ENCODE results near the gene BMAL1. TPM values are rescaled to one million over a fixed set of nuclear protein-coding genes. Genes with fewer than 3 reads are reported as not detected.
A peak's percentile ranks its signal among the peaks of the same experiment; 100 is the strongest.

BMAL1 gene
- total and polyA plus RNA-seq, 5 donors from 2014 or later = 16.3 to 104 (median 19.7) TPM

DNA sequence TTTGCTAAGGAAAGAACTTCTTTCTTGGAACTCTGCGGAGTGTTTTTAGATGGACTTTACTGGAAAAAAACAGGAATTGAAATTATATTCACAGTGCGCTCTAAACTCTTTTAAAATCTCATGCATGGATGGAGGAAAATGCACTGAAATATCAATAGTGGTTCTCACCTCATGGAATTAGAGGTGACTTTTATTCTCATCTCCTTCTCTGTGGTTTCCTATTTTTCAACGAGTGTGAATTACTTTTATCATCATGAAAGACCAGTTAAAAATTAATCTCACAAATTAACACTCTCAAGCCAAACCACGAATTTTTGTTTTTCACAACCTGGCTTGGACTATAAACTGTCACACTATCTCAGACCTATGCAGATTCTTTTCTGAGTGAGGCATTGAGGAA lies 16.6 kb downstream of the BMAL1 start:
- H3K36me3 ChIP-seq (ENCODE audit: control insufficient read depth, insufficient read depth, low read length) = no peaks in the 10 kb centered on the region
- H3K4me3 Mint-ChIP-seq = peak overlapping the region in 1 of 4 donors; percentile 8

DNA sequence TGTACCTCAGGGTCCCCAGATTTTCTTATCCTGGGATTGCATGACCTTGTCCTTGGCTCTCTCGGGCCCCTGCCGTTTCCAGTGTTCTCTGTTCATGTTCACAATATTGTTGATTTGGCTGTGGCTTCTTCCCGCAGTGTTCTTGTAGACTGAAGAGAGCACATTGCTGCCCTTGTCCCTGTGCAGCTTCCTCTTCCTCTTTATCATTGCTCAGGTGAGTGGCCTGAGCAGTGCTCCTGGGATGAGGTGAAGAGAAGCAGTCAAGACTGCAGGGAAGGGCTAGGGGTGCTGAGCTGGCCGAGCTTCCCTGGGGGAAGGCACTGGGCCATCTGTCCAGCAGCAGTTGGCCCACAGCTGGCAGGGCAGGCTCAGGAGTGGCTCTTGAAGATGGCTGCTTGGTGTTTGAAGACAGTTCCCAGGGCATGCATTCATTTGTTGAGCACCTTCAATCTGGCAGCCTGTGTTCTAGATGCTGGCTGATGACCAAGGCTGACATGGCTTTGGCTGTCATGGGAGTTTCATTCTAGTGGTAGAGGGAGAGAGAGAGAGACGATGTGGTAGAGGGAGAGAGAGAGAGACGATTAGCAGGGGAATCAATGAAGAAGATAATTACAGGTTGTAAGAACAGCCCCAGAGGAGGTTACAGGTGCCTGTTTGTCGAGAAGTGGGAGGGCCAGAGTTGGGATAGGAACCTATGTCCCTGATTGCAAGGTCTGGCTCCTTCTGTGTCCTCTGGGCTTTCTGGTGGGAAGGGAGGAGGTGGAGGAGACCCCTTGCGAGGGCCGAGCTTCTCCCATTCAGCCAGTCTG lies 17.4 kb downstream of the BMAL1 start:
- ATAC-seq (ENCODE audit: low read depth in 2 of 2) (no peak), DNase-seq (no peak)
- Histone ChIP-seq H3K9me3 (ENCODE audit: control insufficient read depth in 2 of 2, low read length in 2 of 2) (no peaks in the 10 kb centered on the region), H3K27ac (ENCODE audit: insufficient read depth, low read length, poor library complexity, severe bottlenecking) (no peak overlapping the region), H3K4me3 (ENCODE audit: low read depth, low read length) (no peak overlapping the region), H3K36me3 (ENCODE audit: control insufficient read depth, insufficient read depth, low read length) (no peaks in the 10 kb centered on the region), H3K27me3 (ENCODE audit: control insufficient read depth, insufficient read depth, low read length) (no peaks in the 10 kb centered on the region), H3K4me1 (ENCODE audit: control insufficient read depth, insufficient read depth, low read length, poor library complexity, severe bottlenecking) (peaks cover 53% of the 10 kb centered on the region)
- Mint-ChIP-seq H3K27me3 (no peaks in the 10 kb centered on the region), H3K36me3 (peaks cover 9% of the 10 kb centered on the region), H3K4me1 (peaks cover 50 to 88% (median 78%) of the 10 kb centered on the region in 4 donors), H3K27ac (peak overlapping the region in 2 of 3 donors; percentile 83 to 86), H3K9me3 (peaks cover 0 to 2% (median 0%) of the 10 kb centered on the region in 7 donors), H3K4me3 (peak overlapping the region in 3 of 4 donors; percentile 5 to 81 (median 70))

More for the DNA sequence above, 16.6 kb downstream of the BMAL1 start:
- Mint-ChIP-seq H3K9me3 (peaks cover 0 to 2% (median 0%) of the 10 kb centered on the region in 7 donors), H3K4me1 (peaks cover 49 to 92% (median 81%) of the 10 kb centered on the region in 4 donors), H3K27me3 (no peaks in the 10 kb centered on the region), H3K36me3 (peaks cover 9% of the 10 kb centered on the region), H3K27ac (peak overlapping the region in 1 of 3 donors; percentile 21)
- H3K27ac ChIP-seq (ENCODE audit: insufficient read depth, low read length, poor library complexity, severe bottlenecking) = no peak overlapping the region
- H3K9me3 ChIP-seq (ENCODE audit: control insufficient read depth in 2 of 2, low read length in 2 of 2) = no peaks in the 10 kb centered on the region
- DNase-seq = no peak
- H3K4me1 ChIP-seq (ENCODE audit: control insufficient read depth, insufficient read depth, low read length, poor library complexity, severe bottlenecking) = peaks cover 53% of the 10 kb centered on the region
- no peak for ATAC-seq (ENCODE audit: low read depth in 2 of 2)
- no peak overlapping the region for H3K4me3 ChIP-seq (ENCODE audit: low read depth, low read length)
- H3K27me3 ChIP-seq (ENCODE audit: control insufficient read depth, insufficient read depth, low read length) = no peaks in the 10 kb centered on the region

DNA sequence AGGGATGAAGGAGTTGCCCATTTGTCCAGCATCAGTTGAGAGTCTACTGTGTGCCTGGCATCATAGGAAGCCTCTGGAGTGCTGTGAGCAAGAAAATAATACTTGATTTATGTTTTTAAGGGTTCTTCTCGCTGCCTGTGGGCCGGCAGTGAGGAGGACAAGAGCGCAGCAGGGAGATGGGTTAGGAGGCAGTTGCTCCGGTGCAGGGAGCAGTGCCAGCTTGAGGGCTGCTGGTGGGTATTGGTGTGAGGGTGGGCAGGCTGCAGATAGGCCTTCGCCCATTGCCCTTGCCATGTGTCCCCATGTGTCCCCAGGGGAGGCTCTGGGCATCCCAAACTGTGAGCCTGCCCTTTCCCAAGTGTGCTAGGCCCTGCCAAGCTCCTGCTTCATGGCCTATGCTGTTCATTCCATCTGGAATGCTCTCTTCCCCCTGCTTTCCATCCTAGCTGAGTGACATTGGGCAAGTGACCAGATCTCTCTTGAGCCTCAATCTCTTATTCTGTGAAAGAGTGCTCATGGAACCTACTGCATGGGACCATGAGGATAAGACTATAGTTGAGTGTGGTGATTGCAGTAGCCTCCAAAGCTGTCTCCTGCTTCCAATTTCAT lies 19.8 kb downstream of the BMAL1 start:
- no peak overlapping the region for H3K27ac ChIP-seq (ENCODE audit: insufficient read depth, low read length, poor library complexity, severe bottlenecking)
- H3K4me1 Mint-ChIP-seq = peaks cover 42 to 86% (median 78%) of the 10 kb centered on the region in 4 donors
- H3K27me3 ChIP-seq (ENCODE audit: control insufficient read depth, insufficient read depth, low read length) = no peaks in the 10 kb centered on the region
- peak overlapping the region in 2 of 3 donors; percentile 28 to 65 for H3K27ac Mint-ChIP-seq
- H3K27me3 Mint-ChIP-seq = no peaks in the 10 kb centered on the region
- ATAC-seq (ENCODE audit: low read depth in 2 of 2) (no peak), DNase-seq (no peak)
- H3K9me3 Mint-ChIP-seq = no peaks in the 10 kb centered on the region
- no peak overlapping the region for H3K4me3 ChIP-seq (ENCODE audit: low read depth, low read length)
- H3K36me3 ChIP-seq (ENCODE audit: control insufficient read depth, insufficient read depth, low read length) = no peaks in the 10 kb centered on the region
- H3K4me3 Mint-ChIP-seq = peak overlapping the region in 3 of 4 donors; percentile 7 to 60 (median 41)
- peaks cover 61% of the 10 kb centered on the region for H3K4me1 ChIP-seq (ENCODE audit: control insufficient read depth, insufficient read depth, low read length, poor library complexity, severe bottlenecking)
- H3K9me3 ChIP-seq (ENCODE audit: control insufficient read depth in 2 of 2, low read length in 2 of 2) = no peaks in the 10 kb centered on the region
- peaks cover 12% of the 10 kb centered on the region for H3K36me3 Mint-ChIP-seq

- DNase-seq (peak in 1 of 3 donors; percentile 44), ATAC-seq (ENCODE audit: low read depth in 2 of 2) (peak; percentile 46 to 64)
- Mint-ChIP-seq H3K27ac (peak overlapping the region; percentile 5 to 84 (median 65)), H3K36me3 (peaks cover 12% of the 10 kb centered on the region), H3K4me1 (peaks cover 37 to 86% (median 75%) of the 10 kb centered on the region in 4 donors), H3K4me3 (peak overlapping the region in 3 of 4 donors; percentile 7 to 60 (median 41)), H3K27me3 (no peaks in the 10 kb centered on the region), H3K9me3 (no peaks in the 10 kb centered on the region)
- no peak overlapping the region for H3K27ac ChIP-seq (ENCODE audit: insufficient read depth, low read length, poor library complexity, severe bottlenecking)
- H3K4me3 ChIP-seq (ENCODE audit: low read depth, low read length) = no peak overlapping the region
- peaks cover 63% of the 10 kb centered on the region for H3K4me1 ChIP-seq (ENCODE audit: control insufficient read depth, insufficient read depth, low read length, poor library complexity, severe bottlenecking)
- H3K36me3 ChIP-seq (ENCODE audit: control insufficient read depth, insufficient read depth, low read length) = no peaks in the 10 kb centered on the region
- H3K9me3 ChIP-seq (ENCODE audit: control insufficient read depth in 2 of 2, low read length in 2 of 2) = no peaks in the 10 kb centered on the region
- no peaks in the 10 kb centered on the region for H3K27me3 ChIP-seq (ENCODE audit: control insufficient read depth, insufficient read depth, low read length)
Observed at GRCh38 chr11:13297917-13298356, 20.3 kb downstream of the BMAL1 start.

DNA sequence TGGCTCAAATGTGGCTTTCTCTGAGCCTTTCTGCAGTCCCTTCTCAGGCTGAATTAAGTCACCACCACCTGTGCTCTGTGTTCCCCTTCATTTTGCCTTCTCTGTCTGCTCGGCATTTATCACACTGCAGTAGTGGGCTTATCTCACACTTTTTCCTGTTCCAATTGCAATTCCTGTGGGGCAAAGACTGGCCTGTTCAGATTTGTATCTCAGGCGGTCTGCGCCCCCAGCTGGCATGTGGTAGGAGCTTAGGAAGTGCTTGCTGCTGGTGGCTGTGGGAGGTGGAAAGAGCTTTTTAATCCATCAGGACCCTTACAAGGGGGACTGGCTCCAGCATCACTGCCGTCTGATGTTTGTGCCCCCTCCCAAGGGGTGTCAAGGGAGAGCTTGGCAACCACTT lies 21.2 kb downstream of the BMAL1 start:
- Histone ChIP-seq H3K27ac (ENCODE audit: insufficient read depth, low read length, poor library complexity, severe bottlenecking) (no peak overlapping the region), H3K4me1 (ENCODE audit: control insufficient read depth, insufficient read depth, low read length, poor library complexity, severe bottlenecking) (peaks cover 66% of the 10 kb centered on the region), H3K27me3 (ENCODE audit: control insufficient read depth, insufficient read depth, low read length) (no peaks in the 10 kb centered on the region), H3K9me3 (ENCODE audit: control insufficient read depth in 2 of 2, low read length in 2 of 2) (no peaks in the 10 kb centered on the region), H3K36me3 (ENCODE audit: control insufficient read depth, insufficient read depth, low read length) (no peaks in the 10 kb centered on the region), H3K4me3 (ENCODE audit: low read depth, low read length) (no peak overlapping the region)
- H3K36me3 Mint-ChIP-seq = peaks cover 19% of the 10 kb centered on the region
- H3K4me1 Mint-ChIP-seq = peaks cover 32 to 87% (median 71%) of the 10 kb centered on the region in 4 donors
- peak overlapping the region in 2 of 4 donors; percentile 1 to 18 for H3K4me3 Mint-ChIP-seq
- H3K27ac Mint-ChIP-seq = peak overlapping the region; percentile 59 to 88 (median 60)
- no peaks in the 10 kb centered on the region for H3K9me3 Mint-ChIP-seq
- DNase-seq = no peak
- ATAC-seq (ENCODE audit: low read depth in 2 of 2) = no peak
- no peaks in the 10 kb centered on the region for H3K27me3 Mint-ChIP-seq

DNA sequence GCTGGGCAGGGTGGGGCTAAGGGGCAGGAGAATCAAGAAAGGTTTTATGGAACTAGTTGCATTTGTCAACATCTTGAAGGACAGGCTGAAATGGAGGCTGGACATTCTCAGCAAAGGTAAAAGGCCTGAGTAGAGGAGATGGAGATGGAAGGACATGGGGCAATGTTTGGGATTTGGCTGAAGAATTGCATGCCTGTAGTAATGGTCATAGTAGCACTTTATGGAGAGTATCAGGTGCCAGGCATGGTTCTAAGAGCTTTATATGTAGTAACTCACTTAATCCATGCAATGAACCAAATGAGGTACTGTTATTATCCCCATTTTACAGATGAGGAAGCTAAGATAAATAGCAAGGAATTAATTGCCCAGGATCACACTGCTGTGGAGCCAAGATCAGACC lies 23.9 kb downstream of the BMAL1 start:
- Mint-ChIP-seq H3K4me1 (peaks cover 22 to 67% (median 46%) of the 10 kb centered on the region in 4 donors), H3K27me3 (no peaks in the 10 kb centered on the region), H3K27ac (peak overlapping the region; percentile 37 to 42 (median 39)), H3K9me3 (no peaks in the 10 kb centered on the region), H3K4me3 (peak overlapping the region in 2 of 4 donors; percentile 3 to 32), H3K36me3 (peaks cover 21% of the 10 kb centered on the region)
- no peak overlapping the region for H3K4me3 ChIP-seq (ENCODE audit: low read depth, low read length)
- DNase-seq = no peak
- peaks cover 65% of the 10 kb centered on the region for H3K4me1 ChIP-seq (ENCODE audit: control insufficient read depth, insufficient read depth, low read length, poor library complexity, severe bottlenecking)
- no peaks in the 10 kb centered on the region for H3K9me3 ChIP-seq (ENCODE audit: control insufficient read depth in 2 of 2, low read length in 2 of 2)
- H3K36me3 ChIP-seq (ENCODE audit: control insufficient read depth, insufficient read depth, low read length) = no peaks in the 10 kb centered on the region
- ATAC-seq (ENCODE audit: low read depth in 2 of 2) = no peak
- no peaks in the 10 kb centered on the region for H3K27me3 ChIP-seq (ENCODE audit: control insufficient read depth, insufficient read depth, low read length)
- H3K27ac ChIP-seq (ENCODE audit: insufficient read depth, low read length, poor library complexity, severe bottlenecking) = no peak overlapping the region

- H3K36me3 ChIP-seq (ENCODE audit: control insufficient read depth, insufficient read depth, low read length) = no peaks in the 10 kb centered on the region
- H3K4me3 ChIP-seq (ENCODE audit: low read depth, low read length) = no peak overlapping the region
- peak overlapping the region in 2 of 3 donors; percentile 39 to 63 for H3K27ac Mint-ChIP-seq
- peak overlapping the region in 1 of 4 donors; percentile 26 for H3K4me3 Mint-ChIP-seq
- H3K4me1 Mint-ChIP-seq = peaks cover 20 to 62% (median 38%) of the 10 kb centered on the region in 4 donors
- peaks cover 21% of the 10 kb centered on the region for H3K36me3 Mint-ChIP-seq
- peaks cover 62% of the 10 kb centered on the region for H3K4me1 ChIP-seq (ENCODE audit: control insufficient read depth, insufficient read depth, low read length, poor library complexity, severe bottlenecking)
- DNase-seq = no peak
- H3K27ac ChIP-seq (ENCODE audit: insufficient read depth, low read length, poor library complexity, severe bottlenecking) = no peak overlapping the region
- ATAC-seq (ENCODE audit: low read depth in 2 of 2) = no peak
- no peaks in the 10 kb centered on the region for H3K27me3 Mint-ChIP-seq
- H3K9me3 ChIP-seq (ENCODE audit: control insufficient read depth in 2 of 2, low read length in 2 of 2) = no peaks in the 10 kb centered on the region
- H3K9me3 Mint-ChIP-seq = no peaks in the 10 kb centered on the region
- no peaks in the 10 kb centered on the region for H3K27me3 ChIP-seq (ENCODE audit: control insufficient read depth, insufficient read depth, low read length)
Observed at GRCh38 chr11:13302420-13302958, 24.9 kb downstream of the BMAL1 start.
